ENCODE measurements around the gene FGD1.

The FGD1 gene

GRCh38 chrX:54407266-54407665 is 88.8 kb downstream of the FGD1 start:
- no peak for DNase-seq (ENCODE audit: low read depth, low spot score)

- DNase-seq (ENCODE audit: low read depth, low spot score) = no peak
These were observed 98.9 kb downstream of the FGD1 start for GRCh38 chrX:54397113-54397512.
